T-helper 1 cell treated with Interleukin-12 subunit alpha and Interleukin-12 subunit beta and Interleukin-4 antibody, amounts not matched to agents 30 ng/mL and 1 ng/mL, for 36 hours (primary cell): ENCODE measurements around the gene HAVCR1. TPM values are rescaled to one million over a fixed set of nuclear protein-coding genes. Genes with fewer than 3 reads are reported as not detected.
"Not testable (repeated sequence)": the region's sequence is repeated elsewhere in the genome, so short reads cannot be mapped to it uniquely, and the experiment has no call there.

Source experiments
- intact Hi-C: fragments of 100-400 bp; cut with micrococcal nuclease; formaldehyde crosslinking; loops from one replicate; pipeline ENCODE4 v1.15.1; 2024
- total RNA-seq: library from RNA; stranded (reverse); gene quantifications from 2 replicates; pipeline ENCODE4 v1.2.3, GENCODE V29; 2022

The HAVCR1 gene
- total RNA-seq, 1 donor from 2014 or later: 9.3 TPM

GRCh38 chr5:157050050-157050449 lies 8.9 kb downstream of the HAVCR1 start:
- intact Hi-C loops: loop anchor here (2.0 kb wide), 1 partner anchor 19 kb away; no protein-coding TSS in a partner anchor

GRCh38 chr5:157049605-157050004 lies 9.3 kb downstream of the HAVCR1 start:
- intact Hi-C loops: loop anchor here (2.0 kb wide), 1 partner anchor 19 kb away; no protein-coding TSS in a partner anchor

GRCh38 chr5:157047898-157048297 lies 11.0 kb downstream of the HAVCR1 start:
- intact Hi-C loops: no loop called here

GRCh38 chr5:157047016-157047415 lies 11.9 kb downstream of the HAVCR1 start:
- intact Hi-C loops: not testable (repeated sequence)

- intact Hi-C loops: no loop called here
These were observed 12.9 kb downstream of the HAVCR1 start for GRCh38 chr5:157046041-157046440.

- intact Hi-C loops: no loop called here
These were observed 13.3 kb downstream of the HAVCR1 start for GRCh38 chr5:157045601-157046000.

GRCh38 chr5:157038568-157039187 lies 20.2 kb downstream of the HAVCR1 start:
- intact Hi-C loops: loop anchor here (1.0 kb wide), 1 partner anchor 8 kb away; no protein-coding TSS in a partner anchor

- intact Hi-C loops: not testable (repeated sequence)
These were observed 24.5 kb downstream of the HAVCR1 start for GRCh38 chr5:157034106-157035072.

GRCh38 chr5:157033071-157033583 lies 25.8 kb downstream of the HAVCR1 start:
- intact Hi-C loops: no loop called here

- intact Hi-C loops: loop anchor here (1.0 to 2.0 kb wide), 2 partner anchors 8 to 20 kb away; no protein-coding TSS in a partner anchor
These were observed 28.2 kb downstream of the HAVCR1 start for GRCh38 chr5:157030692-157031091.

GRCh38 chr5:157029457-157029856 lies 29.5 kb downstream of the HAVCR1 start:
- intact Hi-C loops: loop anchor here (5.0 kb wide), 6 partner anchors 192 to 1412 kb away; partner anchors contain the start of gene CYFIP2

GRCh38 chr5:157027663-157028062 lies 31.3 kb downstream of the HAVCR1 start:
- intact Hi-C loops: loop anchor here (1.0 to 5.0 kb wide), 9 partner anchors 115 to 1410 kb away; partner anchors contain the start of genes CYFIP2 and MED7

GRCh38 chr5:157026789-157027424 lies 32.0 kb downstream of the HAVCR1 start:
- intact Hi-C loops: loop anchor here (1.0 to 5.0 kb wide), 9 partner anchors 115 to 1410 kb away; partner anchors contain the start of genes CYFIP2 and MED7

- intact Hi-C loops: loop anchor here (1.0 to 5.0 kb wide), 14 partner anchors 51 to 1408 kb away; partner anchors contain the start of genes CYFIP2 and HAVCR2
These were observed 33.7 kb downstream of the HAVCR1 start for GRCh38 chr5:157025093-157025698.

- intact Hi-C loops: loop anchor here (2.0 kb wide), 1 partner anchor 82 kb away; no protein-coding TSS in a partner anchor
These were observed 34.5 kb downstream of the HAVCR1 start for GRCh38 chr5:157024208-157024959.

- intact Hi-C loops: no loop called here
These were observed 36.9 kb downstream of the HAVCR1 start for GRCh38 chr5:157022024-157022423.

GRCh38 chr5:157020511-157021222 lies 38.2 kb downstream of the HAVCR1 start:
- intact Hi-C loops: no loop called here

- intact Hi-C loops: no loop called here
These were observed 38.9 kb downstream of the HAVCR1 start for GRCh38 chr5:157020002-157020401.

- intact Hi-C loops: not testable (repeated sequence)
These were observed 44.8 kb downstream of the HAVCR1 start for GRCh38 chr5:157014143-157014542.
